AG09309 (cell line): ENCODE measurements around the gene SPECC1L.

ENCODE experiments used
- DNase-seq: peaks from one replicate; pipeline ENCODE4 v3.0.0-alpha.2; 2010; ENCODE audit warnings: low read depth
- H3K4me3 ChIP-seq: 2 replicates; pipeline ENCODE4 v1.5.1; 2011; ENCODE audit warnings: mild to moderate bottlenecking, low read depth, low read length, moderate library complexity; ENCODE audit not compliant: control insufficient read depth
- CTCF ChIP-seq: IDR thresholded peaks from 2 replicates; pipeline ENCODE4 v1.5.1; 2011; ENCODE audit warnings: mild to moderate bottlenecking, low read depth, low read length, inconsistent platforms; ENCODE audit not compliant: insufficient read depth, control insufficient read depth; ENCODE audit errors: missing control alignments

Gene SPECC1L

GRCh38 chr22:24400726-24401596 is 130.3 kb downstream of the SPECC1L start:
- no peak overlapping the region for H3K4me3 ChIP-seq
- no peak for TF ChIP-seq CTCF
- DNase-seq, result no peak

GRCh38 chr22:24401931-24402367 is 131.3 kb downstream of the SPECC1L start:
- no peak overlapping the region for H3K4me3 ChIP-seq
- TF ChIP-seq CTCF, result no peak
- no peak for DNase-seq

- TF ChIP-seq CTCF, result no peak
- DNase-seq, result peak; percentile 90
- no peak overlapping the region for H3K4me3 ChIP-seq
Measured at GRCh38 chr22:24402460-24403192, 132.0 kb downstream of the SPECC1L start.

GRCh38 chr22:24403346-24403745 is 132.7 kb downstream of the SPECC1L start:
- DNase-seq, result no peak
- TF ChIP-seq CTCF, result no peak
- no peak overlapping the region for H3K4me3 ChIP-seq

- no peak overlapping the region for H3K4me3 ChIP-seq
Measured at GRCh38 chr22:24404561-24405275, 134.1 kb downstream of the SPECC1L start.

More at GRCh38 chr22:24404561-24405275, 134.1 kb downstream of the SPECC1L start:
- DNase-seq, result no peak
- TF ChIP-seq CTCF, result no peak
